ENCODE data around the gene GPC1. TPM values are rescaled to one million over a fixed set of nuclear protein-coding genes. Genes with fewer than 3 reads are reported as not detected.

GPC1 gene
- total and polyA plus RNA-seq, 11 donors, result 131 to 316 (median 193) TPM

DNA sequence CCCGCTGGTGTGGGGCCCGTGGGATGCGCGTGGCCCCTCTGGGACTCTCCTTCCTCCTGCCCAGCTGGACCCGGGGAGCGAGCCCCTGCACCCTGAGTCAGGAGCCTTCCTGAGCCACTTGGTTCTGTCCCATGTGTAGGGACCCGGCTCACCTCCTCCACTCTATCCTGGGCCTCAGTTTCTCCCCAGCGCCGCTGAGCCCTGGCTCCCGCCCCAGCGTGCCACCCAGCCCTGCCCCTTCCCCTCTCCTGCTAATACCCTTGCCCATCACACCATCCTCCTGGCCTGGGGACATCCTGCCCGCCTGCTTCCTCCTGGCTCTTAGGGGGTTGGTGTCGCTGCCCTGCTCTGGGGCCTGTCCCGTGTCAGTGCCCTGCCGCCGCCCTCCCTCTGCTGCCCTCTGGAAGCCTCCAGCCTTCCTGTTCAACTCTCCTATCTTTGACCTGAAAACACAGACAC lies 24.8 kb downstream of the GPC1 start:
- intact Hi-C loops (cut with DNase I), result no loop called here
- no peaks in the 10 kb centered on the region for H3K9me3 ChIP-seq
- peaks cover 0 to 41% (median 9%) of the 10 kb centered on the region in 12 donors for H3K4me1 ChIP-seq
- peaks cover 0 to 28% (median 6%) of the 10 kb centered on the region in 9 donors for H3K36me3 ChIP-seq
- WGBS, 4 donors, result 87 to 90% (median 90%) methylated on average over 12 to 16 of the region's 16 CpGs
- no peak overlapping the region for H3K4me3 ChIP-seq
- no peak overlapping the region for H3K27ac ChIP-seq
- no peak for TF ChIP-seq POLR2A (IDR thresholded peaks at IDR 0.05)
- TF ChIP-seq, protein P1, sequence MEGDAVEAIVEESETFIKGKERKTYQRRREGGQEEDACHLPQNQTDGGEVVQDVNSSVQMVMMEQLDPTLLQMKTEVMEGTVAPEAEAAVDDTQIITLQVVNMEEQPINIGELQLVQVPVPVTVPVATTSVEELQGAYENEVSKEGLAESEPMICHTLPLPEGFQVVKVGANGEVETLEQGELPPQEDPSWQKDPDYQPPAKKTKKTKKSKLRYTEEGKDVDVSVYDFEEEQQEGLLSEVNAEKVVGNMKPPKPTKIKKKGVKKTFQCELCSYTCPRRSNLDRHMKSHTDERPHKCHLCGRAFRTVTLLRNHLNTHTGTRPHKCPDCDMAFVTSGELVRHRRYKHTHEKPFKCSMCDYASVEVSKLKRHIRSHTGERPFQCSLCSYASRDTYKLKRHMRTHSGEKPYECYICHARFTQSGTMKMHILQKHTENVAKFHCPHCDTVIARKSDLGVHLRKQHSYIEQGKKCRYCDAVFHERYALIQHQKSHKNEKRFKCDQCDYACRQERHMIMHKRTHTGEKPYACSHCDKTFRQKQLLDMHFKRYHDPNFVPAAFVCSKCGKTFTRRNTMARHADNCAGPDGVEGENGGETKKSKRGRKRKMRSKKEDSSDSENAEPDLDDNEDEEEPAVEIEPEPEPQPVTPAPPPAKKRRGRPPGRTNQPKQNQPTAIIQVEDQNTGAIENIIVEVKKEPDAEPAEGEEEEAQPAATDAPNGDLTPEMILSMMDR (IDR thresholded peaks at IDR 0.05), result no peak
- peaks cover 0 to 11% (median 0%) of the 10 kb centered on the region in 9 donors for H3K27me3 ChIP-seq
- ATAC-seq, result no peak
- DNase-seq, result peak in 4 of 5 donors; percentile 6 to 51 (median 20)

GRCh38 chr2:240460781-240461431 lies 25.4 kb downstream of the GPC1 start:
- Histone ChIP-seq H3K36me3 (peaks cover 0 to 32% (median 6%) of the 10 kb centered on the region in 9 donors), H3K4me3 (no peak overlapping the region), H3K27ac (no peak overlapping the region), H3K4me1 (peaks cover 0 to 41% (median 3%) of the 10 kb centered on the region in 12 donors), H3K27me3 (peaks cover 0 to 9% (median 0%) of the 10 kb centered on the region in 9 donors), H3K9me3 (no peaks in the 10 kb centered on the region)
- TF ChIP-seq, protein P1 (IDR thresholded peaks at IDR 0.05), result no peak
- TF ChIP-seq POLR2A (IDR thresholded peaks at IDR 0.05), result no peak
- no peak for ATAC-seq
- intact Hi-C loops (cut with DNase I), result no loop called here
- DNase-seq, result peak; percentile 4 to 46 (median 16)
- WGBS, 4 donors, result 85 to 92% (median 91%) methylated on average over 9 to 16 of the region's 16 CpGs

- H3K27me3 ChIP-seq, result peaks cover 0 to 6% (median 0%) of the 10 kb centered on the region in 9 donors
- TF ChIP-seq, protein P1 (IDR thresholded peaks at IDR 0.05), result no peak
- H3K27ac ChIP-seq, result no peak overlapping the region
- intact Hi-C loops (cut with DNase I), result no loop called here
- WGBS, 4 donors, result 87 to 95% (median 89%) methylated on average over 15 to 17 of the region's 17 CpGs
- H3K36me3 ChIP-seq, result peaks cover 0 to 32% (median 6%) of the 10 kb centered on the region in 9 donors
- peaks cover 0 to 41% (median 6%) of the 10 kb centered on the region in 12 donors for H3K4me1 ChIP-seq
- no peak for ATAC-seq
- no peaks in the 10 kb centered on the region for H3K9me3 ChIP-seq
- peak in 4 of 5 donors; percentile 4 to 46 (median 16) for DNase-seq
- no peak overlapping the region for H3K4me3 ChIP-seq
Observed at GRCh38 chr2:240461471-240462072, 26.1 kb downstream of the GPC1 start.

- Histone ChIP-seq H3K9me3 (no peaks in the 10 kb centered on the region), H3K4me1 (peaks cover 0 to 39% (median 7%) of the 10 kb centered on the region in 12 donors), H3K36me3 (peaks cover 0 to 32% (median 6%) of the 10 kb centered on the region in 9 donors), H3K4me3 (no peak overlapping the region), H3K27ac (no peak overlapping the region), H3K27me3 (no peaks in the 10 kb centered on the region)
- TF ChIP-seq, protein P1 (IDR thresholded peaks at IDR 0.05), result no peak
- no peak for TF ChIP-seq POLR2A (IDR thresholded peaks at IDR 0.05)
- intact Hi-C loops (cut with DNase I), result no loop called here
- ATAC-seq (no peak), DNase-seq (peak; percentile 5 to 42 (median 19))
- WGBS, 4 donors, result 92 to 100% (median 93%) methylated on average over 2 to 41 of the region's 41 CpGs
Observed at GRCh38 chr2:240462073-240462706, 26.7 kb downstream of the GPC1 start.

All from heart left ventricle (tissue), 16 donors.